ENCODE data around the gene STING1.
"Not testable (repeated sequence)": the region's sequence is repeated elsewhere in the genome, so short reads cannot be mapped to it uniquely, and the experiment has no call there.

STING1 gene

GRCh38 chr5:139514486-139514856 is 31.9 kb upstream of the STING1 start:
- H2AFZ ChIP-seq (ENCODE audit: low read depth) = no peak overlapping the region
- no peak overlapping the region for H3K4me3 ChIP-seq (IDR thresholded peaks at IDR 0.05; ENCODE audit: insufficient read depth, low read depth, low read length)
- no peaks in the 10 kb centered on the region for H3K36me3 ChIP-seq (ENCODE audit: insufficient read depth)
- no peaks in the 10 kb centered on the region for H3K27me3 ChIP-seq (ENCODE audit: insufficient read depth, low read depth)
- H3K4me1 ChIP-seq (ENCODE audit: low read depth, poor library complexity, severe bottlenecking) = peaks cover 50% of the 10 kb centered on the region
- H3K27ac ChIP-seq = no peak overlapping the region
- H3K79me2 ChIP-seq (ENCODE audit: insufficient read depth, low read depth) = no peaks in the 10 kb centered on the region
- TF ChIP-seq CTCF (conservative IDR thresholded peaks at IDR 0.05; ENCODE audit: low read depth, low read length) = no peak
- no peak overlapping the region for H3K9ac ChIP-seq
- no peaks in the 10 kb centered on the region for H4K20me1 ChIP-seq (ENCODE audit: insufficient read depth)
- no peak overlapping the region for H3K4me2 ChIP-seq

- peak; percentile 18; the same call in 1 of the 2 replicates for TF ChIP-seq CTCF (conservative IDR thresholded peaks at IDR 0.05; ENCODE audit: low read depth, low read length)
- peaks cover 50% of the 10 kb centered on the region for H3K4me1 ChIP-seq (ENCODE audit: low read depth, poor library complexity, severe bottlenecking)
- no peak overlapping the region for H2AFZ ChIP-seq (ENCODE audit: low read depth)
Observed at GRCh38 chr5:139513852-139514485, 31.4 kb upstream of the STING1 start.

GRCh38 chr5:139513434-139513833 is 30.9 kb upstream of the STING1 start:
- H3K4me1 ChIP-seq (ENCODE audit: low read depth, poor library complexity, severe bottlenecking) = peaks cover 50% of the 10 kb centered on the region
- H3K4me3 ChIP-seq (IDR thresholded peaks at IDR 0.05; ENCODE audit: insufficient read depth, low read depth, low read length); H3K9ac ChIP-seq; H3K27me3 ChIP-seq (ENCODE audit: insufficient read depth, low read depth); H3K79me2 ChIP-seq (ENCODE audit: insufficient read depth, low read depth); H2AFZ ChIP-seq (ENCODE audit: low read depth); H3K27ac ChIP-seq; H3K4me2 ChIP-seq; H3K36me3 ChIP-seq (ENCODE audit: insufficient read depth); H4K20me1 ChIP-seq (ENCODE audit: insufficient read depth): not testable (repeated sequence)
- TF ChIP-seq CTCF (conservative IDR thresholded peaks at IDR 0.05; ENCODE audit: low read depth, low read length) = peak; percentile 78

More at GRCh38 chr5:139513852-139514485, 31.4 kb upstream of the STING1 start:
- Histone ChIP-seq H3K79me2 (ENCODE audit: insufficient read depth, low read depth) (no peaks in the 10 kb centered on the region), H3K27me3 (ENCODE audit: insufficient read depth, low read depth) (no peaks in the 10 kb centered on the region), H3K36me3 (ENCODE audit: insufficient read depth) (no peaks in the 10 kb centered on the region), H3K4me3 (IDR thresholded peaks at IDR 0.05; ENCODE audit: insufficient read depth, low read depth, low read length) (no peak overlapping the region), H3K4me2 (no peak overlapping the region), H3K9ac (no peak overlapping the region), H4K20me1 (ENCODE audit: insufficient read depth) (no peaks in the 10 kb centered on the region), H3K27ac (no peak overlapping the region)

- H2AFZ ChIP-seq (ENCODE audit: low read depth) = no peak overlapping the region
- TF ChIP-seq CTCF (conservative IDR thresholded peaks at IDR 0.05; ENCODE audit: low read depth, low read length) = no peak
Observed at GRCh38 chr5:139512786-139513390, 30.3 kb upstream of the STING1 start.

GRCh38 chr5:139504722-139505121 is 22.2 kb upstream of the STING1 start:
- not testable (repeated sequence) for H3K36me3 ChIP-seq (ENCODE audit: insufficient read depth); H3K9ac ChIP-seq; H3K27me3 ChIP-seq (ENCODE audit: insufficient read depth, low read depth); H2AFZ ChIP-seq (ENCODE audit: low read depth); H3K4me1 ChIP-seq (ENCODE audit: low read depth, poor library complexity, severe bottlenecking); H4K20me1 ChIP-seq (ENCODE audit: insufficient read depth); H3K4me2 ChIP-seq; H3K4me3 ChIP-seq (IDR thresholded peaks at IDR 0.05; ENCODE audit: insufficient read depth, low read depth, low read length); H3K79me2 ChIP-seq (ENCODE audit: insufficient read depth, low read depth); H3K27ac ChIP-seq

More at GRCh38 chr5:139512786-139513390, 30.3 kb upstream of the STING1 start:
- H3K4me3 ChIP-seq (IDR thresholded peaks at IDR 0.05; ENCODE audit: insufficient read depth, low read depth, low read length) = no peak overlapping the region
- H4K20me1 ChIP-seq (ENCODE audit: insufficient read depth) = no peaks in the 10 kb centered on the region
- peak overlapping the region; percentile 59; the same call in 1 of the 2 replicates for H3K4me2 ChIP-seq
- H3K79me2 ChIP-seq (ENCODE audit: insufficient read depth, low read depth) = no peaks in the 10 kb centered on the region
- H3K4me1 ChIP-seq (ENCODE audit: low read depth, poor library complexity, severe bottlenecking) = peaks cover 50% of the 10 kb centered on the region
- H3K27me3 ChIP-seq (ENCODE audit: insufficient read depth, low read depth) = no peaks in the 10 kb centered on the region
- H3K36me3 ChIP-seq (ENCODE audit: insufficient read depth) = no peaks in the 10 kb centered on the region
- no peak overlapping the region for H3K9ac ChIP-seq
- H3K27ac ChIP-seq = no peak overlapping the region

GRCh38 chr5:139503879-139504278 is 21.3 kb upstream of the STING1 start:
- H3K9ac ChIP-seq; H3K4me3 ChIP-seq (IDR thresholded peaks at IDR 0.05; ENCODE audit: insufficient read depth, low read depth, low read length); H3K36me3 ChIP-seq (ENCODE audit: insufficient read depth); H3K27ac ChIP-seq; H4K20me1 ChIP-seq (ENCODE audit: insufficient read depth); H2AFZ ChIP-seq (ENCODE audit: low read depth); H3K4me2 ChIP-seq; H3K79me2 ChIP-seq (ENCODE audit: insufficient read depth, low read depth); H3K4me1 ChIP-seq (ENCODE audit: low read depth, poor library complexity, severe bottlenecking); H3K27me3 ChIP-seq (ENCODE audit: insufficient read depth, low read depth): not testable (repeated sequence)
